ENCODE measurements around the gene ZNF639. TPM values are rescaled to one million over a fixed set of nuclear protein-coding genes. Genes with fewer than 3 reads are reported as not detected.
"Not testable (repeated sequence)": the region's sequence is repeated elsewhere in the genome, so short reads cannot be mapped to it uniquely, and the experiment has no call there.

ZNF639 gene
- total RNA-seq, 1 donor from 2014 or later = 41.4 TPM

DNA sequence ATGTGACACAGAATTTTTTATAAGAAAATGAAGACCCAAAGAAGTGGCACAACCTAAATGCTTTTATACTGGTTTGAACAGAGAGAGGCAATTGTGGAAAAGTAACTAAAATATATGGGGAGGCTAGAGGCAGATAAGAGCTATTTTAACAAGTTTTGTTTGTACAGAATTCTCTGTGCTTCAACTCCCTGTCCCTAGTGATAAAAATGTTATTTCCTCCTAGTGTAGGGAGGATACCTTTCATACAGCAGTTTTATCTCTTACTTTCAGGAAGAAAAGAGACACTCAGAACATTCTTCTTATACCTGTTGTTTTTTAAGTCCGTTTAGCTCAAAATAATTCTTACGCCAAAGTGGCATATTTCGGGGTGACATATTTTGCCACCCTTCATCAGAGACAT lies 21.2 kb upstream of the ZNF639 start:
- no peak overlapping the region for H3K27ac Mint-ChIP-seq
- no peaks in the 10 kb centered on the region for H3K4me1 Mint-ChIP-seq
- H3K9me3 Mint-ChIP-seq = peaks cover 4% of the 10 kb centered on the region
- H3K27me3 Mint-ChIP-seq = no peaks in the 10 kb centered on the region
- DNase-seq (no peak), ATAC-seq (ENCODE audit: low read depth) (no peak)
- no peaks in the 10 kb centered on the region for H3K36me3 Mint-ChIP-seq (ENCODE audit: low read depth)
- ChIA-PET CTCF (no interaction called here), POLR2A (interaction anchor here (0.6 kb wide), 1 partner anchor 57 kb away, joined by 3 read pairs; no protein-coding TSS in a partner anchor)
- TF ChIP-seq CTCF (IDR thresholded peaks at IDR 0.05) = no peak
- no peak overlapping the region for H3K4me3 Mint-ChIP-seq
- intact Hi-C loops (cut with micrococcal nuclease) = no loop called here

DNA sequence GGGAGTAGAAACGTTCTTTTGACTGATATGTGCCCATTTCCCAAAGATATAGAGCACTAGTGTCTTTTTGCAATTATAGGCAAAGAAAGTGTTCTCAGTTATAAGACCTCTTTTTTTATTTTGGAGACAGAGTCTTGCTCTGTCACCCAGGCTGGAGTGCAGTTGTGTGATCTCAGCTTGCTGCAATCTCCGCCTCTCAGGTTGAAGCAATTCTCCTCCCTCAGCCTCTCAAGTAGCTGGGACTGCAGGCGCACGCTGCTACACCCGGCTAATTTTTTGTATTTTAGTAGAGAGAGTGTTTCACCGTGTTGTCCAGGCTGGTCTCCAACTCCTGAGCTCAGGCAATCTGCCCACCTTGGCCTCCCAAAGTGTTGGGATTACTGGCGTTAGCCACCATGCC lies 20.7 kb upstream of the ZNF639 start:
- TF ChIP-seq CTCF (IDR thresholded peaks at IDR 0.05) = no peak
- intact Hi-C loops (cut with micrococcal nuclease) = no loop called here
- Mint-ChIP-seq H3K36me3 (ENCODE audit: low read depth) (no peaks in the 10 kb centered on the region), H3K27me3 (no peaks in the 10 kb centered on the region), H3K9me3 (peaks cover 4% of the 10 kb centered on the region), H3K4me3 (no peak overlapping the region), H3K27ac (no peak overlapping the region), H3K4me1 (no peaks in the 10 kb centered on the region)
- ChIA-PET POLR2A (interaction anchor here (0.6 kb wide), 1 partner anchor 57 kb away, joined by 3 read pairs; no protein-coding TSS in a partner anchor), CTCF (no interaction called here)
- DNase-seq (no peak), ATAC-seq (ENCODE audit: low read depth) (no peak)

GRCh38 chr3:179304605-179305004 lies 18.2 kb upstream of the ZNF639 start:
- no peaks in the 10 kb centered on the region for H3K36me3 Mint-ChIP-seq (ENCODE audit: low read depth)
- ChIA-PET POLR2A (no interaction called here), CTCF (no interaction called here)
- H3K4me1 Mint-ChIP-seq = peaks cover 6% of the 10 kb centered on the region
- no peak for DNase-seq
- no peaks in the 10 kb centered on the region for H3K27me3 Mint-ChIP-seq
- H3K9me3 Mint-ChIP-seq = no peaks in the 10 kb centered on the region
- H3K4me3 Mint-ChIP-seq = no peak overlapping the region
- no peak for ATAC-seq (ENCODE audit: low read depth)
- intact Hi-C loops (cut with micrococcal nuclease) = no loop called here
- no peak overlapping the region for H3K27ac Mint-ChIP-seq
- no peak for TF ChIP-seq CTCF (IDR thresholded peaks at IDR 0.05)

DNA sequence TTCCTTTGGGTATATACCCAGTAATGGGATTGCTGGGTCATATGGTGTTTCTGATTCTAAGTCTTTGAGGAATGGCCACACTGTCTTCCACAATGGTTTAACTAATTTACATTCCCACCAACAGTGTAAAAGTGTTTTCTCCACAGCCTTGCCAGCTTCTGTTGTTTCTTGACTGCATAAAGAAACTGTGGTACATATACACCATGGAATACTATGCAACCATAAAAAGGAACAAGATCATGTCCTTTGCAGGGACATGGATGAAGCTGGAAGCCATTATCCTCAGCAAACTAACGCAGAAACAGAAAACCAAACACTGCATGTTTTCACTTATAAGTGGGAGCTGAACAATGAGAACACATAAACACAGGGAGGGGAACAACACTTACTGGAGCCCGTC lies 15.5 kb upstream of the ZNF639 start:
- H3K9me3 Mint-ChIP-seq; H3K4me3 Mint-ChIP-seq; ATAC-seq (ENCODE audit: low read depth); CTCF ChIA-PET; H3K27ac Mint-ChIP-seq; POLR2A ChIA-PET; DNase-seq; H3K36me3 Mint-ChIP-seq (ENCODE audit: low read depth); H3K4me1 Mint-ChIP-seq; H3K27me3 Mint-ChIP-seq; intact Hi-C loops (cut with micrococcal nuclease): not testable (repeated sequence)

DNA sequence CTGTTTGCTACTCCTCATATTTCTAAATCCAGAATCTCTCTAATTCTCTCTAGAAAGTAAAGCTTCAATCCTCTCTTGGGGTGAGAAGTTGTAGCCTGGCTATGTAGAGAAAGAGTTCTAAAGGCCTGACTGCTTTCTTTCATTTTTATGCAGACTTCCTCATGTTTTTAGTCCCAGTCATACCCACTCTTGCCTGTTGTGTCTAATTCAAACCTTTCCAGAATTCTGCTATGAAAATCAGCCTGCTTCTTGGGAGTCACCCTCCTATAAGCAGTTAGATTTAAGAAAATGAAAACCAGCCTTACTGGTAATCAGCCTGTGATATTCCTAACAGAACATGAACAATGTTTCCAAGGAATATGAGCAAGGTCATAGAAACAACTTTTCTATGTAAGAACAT lies 14.8 kb upstream of the ZNF639 start:
- no peaks in the 10 kb centered on the region for H3K27me3 Mint-ChIP-seq
- no peaks in the 10 kb centered on the region for H3K36me3 Mint-ChIP-seq (ENCODE audit: low read depth)
- H3K4me1 Mint-ChIP-seq = peaks cover 9% of the 10 kb centered on the region
- DNase-seq (no peak), ATAC-seq (ENCODE audit: low read depth) (no peak)
- no peaks in the 10 kb centered on the region for H3K9me3 Mint-ChIP-seq
- intact Hi-C loops (cut with micrococcal nuclease) = loop anchor here (2.0 kb wide), 1 partner anchor 41 kb away; no protein-coding TSS in a partner anchor
- no peak for TF ChIP-seq CTCF (IDR thresholded peaks at IDR 0.05)
- H3K27ac Mint-ChIP-seq = no peak overlapping the region
- CTCF ChIA-PET = no interaction called here
- POLR2A ChIA-PET = no interaction called here
- no peak overlapping the region for H3K4me3 Mint-ChIP-seq
